GM23338 (cell line): ENCODE results near the gene BLTP3A. TPM values are rescaled to one million over a fixed set of nuclear protein-coding genes. Genes with fewer than 3 reads are reported as not detected.

ENCODE experiments used
- ATAC-seq: fragments of 200-7000 bp; cut with Tn5 transposase; 3 replicates; pipeline ENCODE4 v1.9.1; 2020
- DNase-seq: peaks from one replicate; pipeline ENCODE4 v3.0.0-alpha.2; 2015; ENCODE audit warnings: low spot score
- H2AFZ ChIP-seq: fragments of 200-600 bp; sonication (generic); 2 replicates; pipeline ENCODE4 v1.8.0; 2016; ENCODE audit warnings: antibody characterized with exemption, mild to moderate bottlenecking, moderate library complexity
- H3F3A ChIP-seq: fragments of 200-600 bp; sonication (generic); replicated peaks from 2 replicates; pipeline ENCODE4 v1.8.0; 2017; ENCODE audit warnings: antibody characterized with exemption, mixed run types, low read depth
- H3K27ac ChIP-seq: fragments of 200-600 bp; sonication (generic); 2 replicates; pipeline ENCODE4 v1.6.1; 2016; ENCODE audit warnings: low read depth
- H3K27me3 ChIP-seq: fragments of 200-600 bp; sonication (generic); 2 replicates; pipeline ENCODE4 v1.8.0; 2016; ENCODE audit warnings: mild to moderate bottlenecking, mixed run types, moderate library complexity; ENCODE audit not compliant: insufficient read depth
- H3K36me3 ChIP-seq: fragments of 200-600 bp; sonication (generic); 2 replicates; pipeline ENCODE4 v1.8.0; 2016; ENCODE audit warnings: mild to moderate bottlenecking; ENCODE audit not compliant: insufficient read depth
- H3K4me1 ChIP-seq: fragments of 200-600 bp; sonication (generic); 2 replicates; pipeline ENCODE4 v1.8.0; 2016; ENCODE audit warnings: mild to moderate bottlenecking, moderate library complexity; ENCODE audit not compliant: insufficient read depth
- H3K4me2 ChIP-seq: fragments of 200-600 bp; sonication (generic); 2 replicates; pipeline ENCODE4 v1.7.1; 2017; ENCODE audit warnings: mixed run types
- H3K4me3 ChIP-seq: fragments of 200-600 bp; sonication (generic); 2 replicates; pipeline ENCODE4 v1.6.1; 2016; ENCODE audit warnings: mixed run types
- H3K79me2 ChIP-seq: fragments of 200-600 bp; sonication (generic); replicated peaks from 2 replicates; pipeline ENCODE4 v1.8.0; 2017; ENCODE audit warnings: mild to moderate bottlenecking; ENCODE audit not compliant: insufficient read depth
- H3K9me2 ChIP-seq: fragments of 200-600 bp; sonication (generic); 2 replicates; pipeline ENCODE4 v1.8.0; 2017; ENCODE audit not compliant: insufficient read depth
- H4K20me1 ChIP-seq: fragments of 200-600 bp; sonication (generic); replicated peaks from 2 replicates; pipeline ENCODE4 v1.8.0; 2017; ENCODE audit warnings: mild to moderate bottlenecking; ENCODE audit not compliant: insufficient read depth
- H3K27ac Mint-ChIP-seq: 2 replicates; pipeline ENCODE4 v1.8.0; 2020; ENCODE audit warnings: inconsistent platforms, mild to moderate bottlenecking, moderate library complexity, mixed read lengths
- H3K27me3 Mint-ChIP-seq: 3 replicates; pipeline ENCODE4 v1.8.0; 2022; ENCODE audit warnings: low read depth, mild to moderate bottlenecking, moderate library complexity, mixed read lengths, inconsistent platforms; ENCODE audit not compliant: insufficient read depth, poor library complexity
- H3K36me3 Mint-ChIP-seq: 3 replicates; pipeline ENCODE4 v1.8.0; 2021; ENCODE audit warnings: low read depth, mild to moderate bottlenecking, inconsistent platforms, moderate library complexity, mixed read lengths
- H3K4me1 Mint-ChIP-seq: 3 replicates; pipeline ENCODE4 v1.8.0; 2020; ENCODE audit warnings: mild to moderate bottlenecking, inconsistent platforms, mixed read lengths
- H3K4me3 Mint-ChIP-seq: 3 replicates; pipeline ENCODE4 v1.8.0; 2021; ENCODE audit warnings: moderate library complexity, mild to moderate bottlenecking, inconsistent platforms, mixed read lengths
- H3K9me3 Mint-ChIP-seq: 3 replicates; pipeline ENCODE4 v1.8.0; 2020; ENCODE audit warnings: moderate library complexity, mild to moderate bottlenecking, inconsistent platforms, mixed read lengths
- EZH2 ChIP-seq: fragments of 200-600 bp; sonication (generic); IDR thresholded peaks from one replicate; pipeline ENCODE4 v1.8.0; 2017; ENCODE audit warnings: antibody characterized with exemption, mild to moderate bottlenecking, low read depth; ENCODE audit not compliant: unreplicated experiment
- EZH2phosphoT487 ChIP-seq: fragments of 200-600 bp; sonication (generic); IDR thresholded peaks from one replicate; pipeline ENCODE4 v1.8.1; 2018; ENCODE audit warnings: antibody characterized with exemption; ENCODE audit not compliant: unreplicated experiment
- JUNB ChIP-seq: IDR thresholded peaks from one replicate; pipeline ENCODE4 v1.6.1; 2016; ENCODE audit warnings: antibody characterized with exemption; ENCODE audit not compliant: unreplicated experiment
- ZNF114 ChIP-seq: fragments of 250-450 bp; sonication (Bioruptor Pico); IDR thresholded peaks from 2 replicates; pipeline ENCODE4 v1.5.0; 2020; ENCODE audit warnings: mild to moderate bottlenecking, moderate library complexity
- ZNF331 ChIP-seq: fragments of 250-450 bp; sonication (Bioruptor Pico); IDR thresholded peaks from 2 replicates; pipeline ENCODE4 v1.5.0; 2020; ENCODE audit warnings: low read depth, mild to moderate bottlenecking, moderate library complexity
- polyA plus RNA-seq: library from polyadenylated mRNA; unstranded; fragments of >200 nt; fragmentation: Nextera tagmentation; extraction: Ambion mirVana; gene quantifications from 2 replicates; pipeline ENCODE4 v1.2.1, GENCODE V29; 2016
- total RNA-seq: library from RNA; depleted of rRNA; stranded (reverse); fragments of >200 nt; shearing (Covaris generic); gene quantifications from 2 replicates; pipeline ENCODE4 v1.2.3, GENCODE V29; 2014
- TF ChIP-seq, protein P1 (sequence below): IDR thresholded peaks from 2 replicates; pipeline ENCODE4 v1.6.1; 2016; ENCODE audit warnings: antibody characterized with exemption
- TF ChIP-seq, protein P2 (sequence below), 2 experiments: fragments of 200-600 bp in 1 of 2; sonication (generic) in 1 of 2; conservative IDR thresholded peaks; 2 replicates each; pipeline versions ENCODE4 v1.5.1 to v1.6.1; 2016 to 2017; ENCODE audit warnings: antibody characterized with exemption in 2 of 2, low read depth in 2 of 2, mild to moderate bottlenecking in 2 of 2, moderate library complexity in 1 of 2
- TF ChIP-seq, protein P3 (sequence below): fragments of 250-450 bp; sonication (Bioruptor Pico); IDR thresholded peaks from 2 replicates; pipeline ENCODE4 v1.5.0; 2020; ENCODE audit warnings: mild to moderate bottlenecking, moderate library complexity

Gene BLTP3A
- total and polyA plus RNA-seq, 2 experiments from 2014 or later, result 2.9 to 18.4 TPM

DNA sequence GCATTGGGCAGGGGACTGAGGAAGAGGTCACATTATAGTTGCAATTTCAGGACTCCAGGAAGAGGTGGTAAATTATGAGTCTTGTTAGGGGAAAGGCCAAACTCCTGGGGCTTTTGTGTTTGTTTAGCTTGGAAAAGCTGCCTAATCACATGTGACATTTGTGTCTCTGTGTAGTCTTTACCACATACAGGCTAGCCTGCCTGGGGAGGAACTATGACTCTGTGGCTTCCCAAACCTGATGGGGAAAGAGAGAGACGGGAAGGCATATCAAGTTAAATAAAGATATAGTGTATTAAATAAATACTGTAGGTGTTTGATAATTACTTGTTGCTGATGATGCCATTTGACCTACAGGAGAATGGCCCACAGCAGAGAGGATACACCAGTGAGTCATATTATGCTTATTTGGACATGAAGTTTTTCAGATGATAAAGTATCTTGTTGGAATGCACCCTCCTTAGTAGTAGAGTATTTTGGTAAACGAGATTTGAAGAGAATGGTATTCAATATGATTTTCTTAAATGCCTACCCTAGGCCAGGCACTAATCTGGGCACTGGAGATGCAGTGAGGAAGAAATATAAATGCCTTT, 4.0 kb downstream of the BLTP3A start:
- Histone ChIP-seq H3K9me2 (no peaks in the 10 kb centered on the region), H3K4me2 (no peak overlapping the region), H3K27ac (no peak overlapping the region), H3K4me3 (no peak overlapping the region), H3K36me3 (no peaks in the 10 kb centered on the region), H3K27me3 (no peaks in the 10 kb centered on the region), H3F3A (peaks cover 7% of the 10 kb centered on the region; the same call in 1 of the 2 replicates), H4K20me1 (peaks cover 9% of the 10 kb centered on the region), H2AFZ (no peak overlapping the region), H3K79me2 (peaks cover 82% of the 10 kb centered on the region), H3K4me1 (peaks cover 11% of the 10 kb centered on the region)
- no peak overlapping the region for H3K4me3 Mint-ChIP-seq
- no peak for ATAC-seq
- peaks cover 3% of the 10 kb centered on the region for H3K27me3 Mint-ChIP-seq
- H3K27ac Mint-ChIP-seq, result no peak overlapping the region
- TF ChIP-seq, protein P1, sequence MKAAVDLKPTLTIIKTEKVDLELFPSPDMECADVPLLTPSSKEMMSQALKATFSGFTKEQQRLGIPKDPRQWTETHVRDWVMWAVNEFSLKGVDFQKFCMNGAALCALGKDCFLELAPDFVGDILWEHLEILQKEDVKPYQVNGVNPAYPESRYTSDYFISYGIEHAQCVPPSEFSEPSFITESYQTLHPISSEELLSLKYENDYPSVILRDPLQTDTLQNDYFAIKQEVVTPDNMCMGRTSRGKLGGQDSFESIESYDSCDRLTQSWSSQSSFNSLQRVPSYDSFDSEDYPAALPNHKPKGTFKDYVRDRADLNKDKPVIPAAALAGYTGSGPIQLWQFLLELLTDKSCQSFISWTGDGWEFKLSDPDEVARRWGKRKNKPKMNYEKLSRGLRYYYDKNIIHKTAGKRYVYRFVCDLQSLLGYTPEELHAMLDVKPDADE, result no peak
- TF ChIP-seq ZNF331 (CRISPR knock-in tag) (no peak), EZH2 (no peak), ZNF114 (CRISPR knock-in tag) (no peak), JUNB (no peak)
- TF ChIP-seq, protein P2, sequence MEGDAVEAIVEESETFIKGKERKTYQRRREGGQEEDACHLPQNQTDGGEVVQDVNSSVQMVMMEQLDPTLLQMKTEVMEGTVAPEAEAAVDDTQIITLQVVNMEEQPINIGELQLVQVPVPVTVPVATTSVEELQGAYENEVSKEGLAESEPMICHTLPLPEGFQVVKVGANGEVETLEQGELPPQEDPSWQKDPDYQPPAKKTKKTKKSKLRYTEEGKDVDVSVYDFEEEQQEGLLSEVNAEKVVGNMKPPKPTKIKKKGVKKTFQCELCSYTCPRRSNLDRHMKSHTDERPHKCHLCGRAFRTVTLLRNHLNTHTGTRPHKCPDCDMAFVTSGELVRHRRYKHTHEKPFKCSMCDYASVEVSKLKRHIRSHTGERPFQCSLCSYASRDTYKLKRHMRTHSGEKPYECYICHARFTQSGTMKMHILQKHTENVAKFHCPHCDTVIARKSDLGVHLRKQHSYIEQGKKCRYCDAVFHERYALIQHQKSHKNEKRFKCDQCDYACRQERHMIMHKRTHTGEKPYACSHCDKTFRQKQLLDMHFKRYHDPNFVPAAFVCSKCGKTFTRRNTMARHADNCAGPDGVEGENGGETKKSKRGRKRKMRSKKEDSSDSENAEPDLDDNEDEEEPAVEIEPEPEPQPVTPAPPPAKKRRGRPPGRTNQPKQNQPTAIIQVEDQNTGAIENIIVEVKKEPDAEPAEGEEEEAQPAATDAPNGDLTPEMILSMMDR (conservative IDR thresholded peaks at IDR 0.05; ENCODE audit: low read depth in 2 of 2), result no peak
- H3K36me3 Mint-ChIP-seq, result peaks cover 10% of the 10 kb centered on the region; the same call in 2 of the 3 replicates
- DNase-seq, result no peak
- 0 out of 3 replicates have a peak, but pooled peaks cover 2% of the 10 kb centered on the region for H3K9me3 Mint-ChIP-seq
- H3K4me1 Mint-ChIP-seq, result peaks cover 12% of the 10 kb centered on the region; the same call in 2 of the 3 replicates

DNA sequence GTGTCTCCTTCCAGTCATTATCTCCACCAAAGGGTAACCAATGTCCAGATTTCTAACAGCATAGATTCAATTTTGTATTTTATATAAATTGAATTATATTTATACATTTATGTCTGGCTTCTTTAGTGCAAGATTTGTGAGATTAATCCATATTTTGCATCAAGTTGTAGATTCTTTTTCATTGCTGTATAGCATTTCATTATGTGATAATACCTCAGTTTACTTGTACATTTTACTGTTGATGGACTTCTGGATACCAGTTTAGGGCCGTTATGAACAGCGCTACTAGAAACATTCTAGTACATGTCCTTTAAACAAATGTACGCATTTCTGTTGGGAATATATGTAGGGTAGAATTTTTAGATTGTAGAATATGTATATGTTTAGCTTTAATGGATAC, 6.2 kb downstream of the BLTP3A start:
- Mint-ChIP-seq H3K4me3 (no peak overlapping the region), H3K27ac (no peak overlapping the region), H3K27me3 (peaks cover 2% of the 10 kb centered on the region), H3K9me3 (no peaks in the 10 kb centered on the region), H3K36me3 (peaks cover 5% of the 10 kb centered on the region; the same call in 1 of the 3 replicates), H3K4me1 (peaks cover 9% of the 10 kb centered on the region; the same call in 2 of the 3 replicates)
- DNase-seq (no peak), ATAC-seq (no peak)
- Histone ChIP-seq H3K4me2 (no peak overlapping the region), H3K27ac (no peak overlapping the region), H4K20me1 (peaks cover 10% of the 10 kb centered on the region), H3K79me2 (peaks cover 97% of the 10 kb centered on the region), H3K27me3 (no peaks in the 10 kb centered on the region), H3K4me1 (peaks cover 8% of the 10 kb centered on the region), H2AFZ (no peak overlapping the region), H3F3A (no peaks in the 10 kb centered on the region), H3K36me3 (no peaks in the 10 kb centered on the region), H3K4me3 (no peak overlapping the region), H3K9me2 (no peaks in the 10 kb centered on the region)
- TF ChIP-seq EZH2phosphoT487 (no peak), ZNF331 (CRISPR knock-in tag) (no peak), JUNB (no peak)
- TF ChIP-seq, protein P3, sequence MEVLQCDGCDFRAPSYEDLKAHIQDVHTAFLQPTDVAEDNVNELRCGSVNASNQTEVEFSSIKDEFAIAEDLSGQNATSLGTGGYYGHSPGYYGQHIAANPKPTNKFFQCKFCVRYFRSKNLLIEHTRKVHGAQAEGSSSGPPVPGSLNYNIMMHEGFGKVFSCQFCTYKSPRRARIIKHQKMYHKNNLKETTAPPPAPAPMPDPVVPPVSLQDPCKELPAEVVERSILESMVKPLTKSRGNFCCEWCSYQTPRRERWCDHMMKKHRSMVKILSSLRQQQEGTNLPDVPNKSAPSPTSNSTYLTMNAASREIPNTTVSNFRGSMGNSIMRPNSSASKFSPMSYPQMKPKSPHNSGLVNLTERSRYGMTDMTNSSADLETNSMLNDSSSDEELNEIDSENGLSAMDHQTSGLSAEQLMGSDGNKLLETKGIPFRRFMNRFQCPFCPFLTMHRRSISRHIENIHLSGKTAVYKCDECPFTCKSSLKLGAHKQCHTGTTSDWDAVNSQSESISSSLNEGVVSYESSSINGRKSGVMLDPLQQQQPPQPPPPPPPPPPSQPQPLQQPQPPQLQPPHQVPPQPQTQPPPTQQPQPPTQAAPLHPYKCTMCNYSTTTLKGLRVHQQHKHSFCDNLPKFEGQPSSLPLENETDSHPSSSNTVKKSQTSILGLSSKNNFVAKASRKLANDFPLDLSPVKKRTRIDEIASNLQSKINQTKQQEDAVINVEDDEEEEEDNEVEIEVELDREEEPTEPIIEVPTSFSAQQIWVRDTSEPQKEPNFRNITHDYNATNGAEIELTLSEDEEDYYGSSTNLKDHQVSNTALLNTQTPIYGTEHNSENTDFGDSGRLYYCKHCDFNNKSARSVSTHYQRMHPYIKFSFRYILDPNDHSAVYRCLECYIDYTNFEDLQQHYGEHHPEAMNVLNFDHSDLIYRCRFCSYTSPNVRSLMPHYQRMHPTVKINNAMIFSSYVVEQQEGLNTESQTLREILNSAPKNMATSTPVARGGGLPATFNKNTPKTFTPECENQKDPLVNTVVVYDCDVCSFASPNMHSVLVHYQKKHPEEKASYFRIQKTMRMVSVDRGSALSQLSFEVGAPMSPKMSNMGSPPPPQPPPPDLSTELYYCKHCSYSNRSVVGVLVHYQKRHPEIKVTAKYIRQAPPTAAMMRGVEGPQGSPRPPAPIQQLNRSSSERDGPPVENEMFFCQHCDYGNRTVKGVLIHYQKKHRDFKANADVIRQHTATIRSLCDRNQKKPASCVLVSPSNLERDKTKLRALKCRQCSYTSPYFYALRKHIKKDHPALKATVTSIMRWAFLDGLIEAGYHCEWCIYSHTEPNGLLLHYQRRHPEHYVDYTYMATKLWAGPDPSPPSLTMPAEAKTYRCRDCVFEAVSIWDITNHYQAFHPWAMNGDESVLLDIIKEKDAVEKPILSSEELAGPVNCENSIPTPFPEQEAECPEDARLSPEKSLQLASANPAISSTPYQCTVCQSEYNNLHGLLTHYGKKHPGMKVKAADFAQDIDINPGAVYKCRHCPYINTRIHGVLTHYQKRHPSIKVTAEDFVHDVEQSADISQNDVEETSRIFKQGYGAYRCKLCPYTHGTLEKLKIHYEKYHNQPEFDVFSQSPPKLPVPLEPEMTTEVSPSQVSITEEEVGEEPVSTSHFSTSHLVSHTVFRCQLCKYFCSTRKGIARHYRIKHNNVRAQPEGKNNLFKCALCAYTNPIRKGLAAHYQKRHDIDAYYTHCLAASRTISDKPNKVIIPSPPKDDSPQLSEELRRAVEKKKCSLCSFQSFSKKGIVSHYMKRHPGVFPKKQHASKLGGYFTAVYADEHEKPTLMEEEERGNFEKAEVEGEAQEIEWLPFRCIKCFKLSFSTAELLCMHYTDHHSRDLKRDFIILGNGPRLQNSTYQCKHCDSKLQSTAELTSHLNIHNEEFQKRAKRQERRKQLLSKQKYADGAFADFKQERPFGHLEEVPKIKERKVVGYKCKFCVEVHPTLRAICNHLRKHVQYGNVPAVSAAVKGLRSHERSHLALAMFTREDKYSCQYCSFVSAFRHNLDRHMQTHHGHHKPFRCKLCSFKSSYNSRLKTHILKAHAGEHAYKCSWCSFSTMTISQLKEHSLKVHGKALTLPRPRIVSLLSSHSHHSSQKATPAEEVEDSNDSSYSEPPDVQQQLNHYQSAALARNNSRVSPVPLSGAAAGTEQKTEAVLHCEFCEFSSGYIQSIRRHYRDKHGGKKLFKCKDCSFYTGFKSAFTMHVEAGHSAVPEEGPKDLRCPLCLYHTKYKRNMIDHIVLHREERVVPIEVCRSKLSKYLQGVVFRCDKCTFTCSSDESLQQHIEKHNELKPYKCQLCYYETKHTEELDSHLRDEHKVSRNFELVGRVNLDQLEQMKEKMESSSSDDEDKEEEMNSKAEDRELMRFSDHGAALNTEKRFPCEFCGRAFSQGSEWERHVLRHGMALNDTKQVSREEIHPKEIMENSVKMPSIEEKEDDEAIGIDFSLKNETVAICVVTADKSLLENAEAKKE (CRISPR knock-in tag), result no peak
- TF ChIP-seq, protein P1, result no peak
